GM12878 (cell line): ENCODE measurements around the gene FOSL1. TPM values are rescaled to one million over a fixed set of nuclear protein-coding genes. Genes with fewer than 3 reads are reported as not detected.

Experiments
- ATAC-seq: fragments of 200-7000 bp; cut with Tn5 transposase; 3 replicates; pipeline ENCODE4 v1.9.1; 2020; ENCODE audit warnings: mild to moderate bottlenecking, moderate library complexity
- BruUV-seq: library from RNA; stranded (reverse); fragments of 400-500 nt; replicated peaks from 2 replicates; lab custom pipeline; 2021; lab: Mats Ljungman, UMichigan
- CTCF ChIA-PET: fragments of 300-600 bp; sonication (Branson Sonifier 250); formaldehyde crosslinking; extraction: SDS; loops from one replicate; lab custom pipeline; 2021; ENCODE audit warnings: inconsistent platforms; lab: Yijun Ruan, JAX
- POLR2A ChIA-PET: fragments of 350-600 bp; formaldehyde crosslinking; extraction: SDS; loops from one replicate; lab custom pipeline; 2021; ENCODE audit warnings: inconsistent platforms; lab: Charles Lee
- RAD21 ChIA-PET: fragments of 300-600 bp; sonication (Branson Sonifier 250); formaldehyde crosslinking; loops from one replicate; lab custom pipeline; 2023; ENCODE audit warnings: antibody characterized with exemption; ENCODE audit not compliant: unreplicated experiment; lab: Charles Lee
- SMC1A ChIA-PET: fragments of 300-600 bp; sonication (Branson Sonifier 250); formaldehyde crosslinking; loops from one replicate; lab custom pipeline; 2023; ENCODE audit not compliant: unreplicated experiment, uncharacterized antibody; lab: Charles Lee
- DNase-seq: peaks from one replicate; pipeline ENCODE4 v3.0.0-alpha.2; 2011; ENCODE audit warnings: low read depth, low spot score
- FAIRE-seq: peaks from 3 replicates; lab custom pipeline; 2011; peaks lifted over from hg19 to GRCh38; lab: Jason Lieb, UNC
- H2AFZ ChIP-seq: 2 replicates; pipeline ENCODE4 v1.6.0; 2011; ENCODE audit warnings: low read depth, low read length, control low read depth; ENCODE audit not compliant: control insufficient read depth
- H3K27ac ChIP-seq: 2 replicates; pipeline ENCODE4 v1.5.1; 2011; ENCODE audit warnings: control low read depth; ENCODE audit not compliant: control insufficient read depth, insufficient read depth
- H3K27me3 ChIP-seq, 2 experiments: replicated peaks in 1 of 2; 2 replicates each; pipeline versions ENCODE4 v1.6.0 to v1.6.1; 2011; ENCODE audit warnings: low read length in 1 of 2; ENCODE audit not compliant: control insufficient read depth in 2 of 2, insufficient read depth in 2 of 2
- H3K36me3 ChIP-seq, 2 experiments: 2 replicates each; pipeline ENCODE4 v1.5.1; 2011; ENCODE audit warnings: low read length in 1 of 2; ENCODE audit not compliant: control insufficient read depth in 2 of 2, insufficient read depth in 2 of 2
- H3K4me1 ChIP-seq: 2 replicates; pipeline ENCODE4 v1.6.1; 2011; ENCODE audit warnings: mild to moderate bottlenecking, low read length, moderate library complexity, mixed read lengths; ENCODE audit not compliant: control insufficient read depth, insufficient read depth
- H3K4me2 ChIP-seq: 2 replicates; pipeline ENCODE4 v1.6.0; 2011; ENCODE audit warnings: control low read depth; ENCODE audit not compliant: control insufficient read depth, insufficient read depth
- H3K4me3 ChIP-seq: fragments of 200-600 bp; sonication (generic); 2 replicates; pipeline ENCODE4 v1.5.1; 2016
- H3K79me2 ChIP-seq: 2 replicates; pipeline ENCODE4 v1.6.0; 2011; ENCODE audit warnings: low read length; ENCODE audit not compliant: control insufficient read depth, insufficient read depth
- H3K9ac ChIP-seq: 2 replicates; pipeline ENCODE4 v1.8.0; 2011; ENCODE audit warnings: low read length, control low read depth, mixed read lengths; ENCODE audit not compliant: control insufficient read depth, insufficient read depth
- H3K9me3 ChIP-seq: replicated peaks from 3 replicates; pipeline ENCODE4 v1.5.1; 2011; ENCODE audit warnings: mild to moderate bottlenecking, low read length; ENCODE audit not compliant: control insufficient read depth, insufficient read depth
- H4K20me1 ChIP-seq: 2 replicates; pipeline ENCODE4 v1.6.0; 2011; ENCODE audit not compliant: control insufficient read depth, insufficient read depth
- ATF2 ChIP-seq: IDR thresholded peaks from 2 replicates; pipeline ENCODE4 v1.6.1; 2012; ENCODE audit warnings: low read length, inconsistent platforms
- CEBPB ChIP-seq, 2 experiments: fragments of 150-350 bp in 1 of 2; IDR thresholded peaks; 2 replicates each; pipeline ENCODE4 v1.6.1; 2012 to 2014; ENCODE audit warnings: low read depth in 2 of 2, low read length in 2 of 2, borderline replicate concordance in 1 of 2, inconsistent platforms in 1 of 2
- CHD4 ChIP-seq: fragments of 200-600 bp; sonication (generic); IDR thresholded peaks from 2 replicates; pipeline ENCODE4 v1.6.1; 2016; ENCODE audit warnings: mild to moderate bottlenecking
- ELK1 ChIP-seq: IDR thresholded peaks from 2 replicates; pipeline ENCODE4 v1.6.1; 2012; ENCODE audit warnings: low read depth, low read length, improper control_type of control experiment
- EP300 ChIP-seq, 2 experiments: fragments of 150-350 bp in 1 of 2; IDR thresholded peaks; 2 replicates each; pipeline ENCODE4 v1.6.1; 2011 to 2012; ENCODE audit warnings: low read depth in 2 of 2, low read length in 2 of 2, borderline replicate concordance in 1 of 2, improper control_type of control experiment in 1 of 2, inconsistent platforms in 1 of 2; ENCODE audit not compliant: control insufficient read depth in 1 of 2
- HDGF ChIP-seq: fragments of 450-650 bp; IDR thresholded peaks from 2 replicates; pipeline ENCODE4 v1.6.1; 2016; ENCODE audit warnings: antibody characterized with exemption
- IKZF1 ChIP-seq: fragments of 450-650 bp; conservative IDR thresholded peaks from 2 replicates; pipeline ENCODE4 v1.6.1; 2017; ENCODE audit warnings: antibody characterized with exemption, mild to moderate bottlenecking
- IRF4 ChIP-seq: IDR thresholded peaks from 2 replicates; pipeline ENCODE4 v1.6.1; 2011; ENCODE audit warnings: low read depth, low read length
- KLF5 ChIP-seq: fragments of 450-650 bp; IDR thresholded peaks from 2 replicates; pipeline ENCODE4 v1.6.1; 2014; ENCODE audit warnings: mild to moderate bottlenecking; ENCODE audit not compliant: partially characterized antibody
- NBN ChIP-seq: fragments of 450-650 bp; IDR thresholded peaks from 2 replicates; pipeline ENCODE4 v1.6.1; 2016
- NFXL1 ChIP-seq: fragments of 450-650 bp; IDR thresholded peaks from 2 replicates; pipeline ENCODE4 v1.6.1; 2017; ENCODE audit warnings: antibody characterized with exemption, mild to moderate bottlenecking, borderline replicate concordance
- NR2F1 ChIP-seq: fragments of 450-650 bp; conservative IDR thresholded peaks from 2 replicates; pipeline ENCODE4 v1.6.1; 2017; ENCODE audit warnings: mild to moderate bottlenecking
- PKNOX1 ChIP-seq: fragments of 450-650 bp; IDR thresholded peaks from 2 replicates; pipeline ENCODE4 v1.6.1; 2016; ENCODE audit warnings: mild to moderate bottlenecking
- POLR2A ChIP-seq: IDR thresholded peaks from 2 replicates; pipeline ENCODE4 v1.6.1; 2011; ENCODE audit warnings: low read depth, mild to moderate bottlenecking, low read length
- RFX5 ChIP-seq: IDR thresholded peaks from 2 replicates; pipeline ENCODE4 v1.6.1; 2011; ENCODE audit warnings: low read depth, low read length, improper control_type of control experiment
- SMAD5 ChIP-seq: IDR thresholded peaks from 2 replicates; pipeline ENCODE4 v1.6.1; 2016; ENCODE audit warnings: antibody characterized with exemption, low read depth
- TBL1XR1 ChIP-seq: IDR thresholded peaks from 2 replicates; pipeline ENCODE4 v1.6.1; 2012; ENCODE audit warnings: low read depth, low read length, improper control_type of control experiment
- USF1 ChIP-seq: IDR thresholded peaks from 2 replicates; pipeline ENCODE4 v1.6.1; 2011; ENCODE audit warnings: borderline replicate concordance, low read depth, mild to moderate bottlenecking, moderate library complexity, mixed read lengths, low read length; ENCODE audit not compliant: insufficient read depth; ENCODE audit errors: extremely low read length
- ZSCAN29 ChIP-seq: fragments of 450-650 bp; IDR thresholded peaks from 2 replicates; pipeline ENCODE4 v1.6.1; 2017; ENCODE audit warnings: mild to moderate bottlenecking, moderate library complexity
- WGBS: methylation state at CpG from one replicate; pipeline ENCODE4 v1.1.6; 2016; ENCODE audit warnings: low lambda C conversion rate; ENCODE audit not compliant: insufficient replicate concordance, insufficient coverage; ENCODE audit errors: missing lambda C conversion rate; 5-methylcytosine and 5-hydroxymethylcytosine counted together
- in situ Hi-C: fragments of 300-500 bp; cut with MboI; formaldehyde crosslinking; loops from 9 replicates; pipeline ENCODE4 v1.14.3; 2018; ENCODE audit warnings: mixed read lengths
- intact Hi-C: fragments of 100-400 bp; cut with micrococcal nuclease; formaldehyde crosslinking; loops from one replicate; pipeline ENCODE4 v1.14.2; 2022; ENCODE audit not compliant: unreplicated experiment
- polyA plus RNA-seq, 11 experiments: library from polyadenylated mRNA; depleted of rRNA in 4 of 11; unstranded in 6 of 11; stranded (reverse) in 5 of 11; fragments of >200 nt; fragmentation: Nextera tagmentation in 4 of 11; fragmentation: Illumina TruSeq in 1 of 11; extraction: Ambion mirVana in 4 of 11; extraction: Trizol in 1 of 11; gene quantifications; 1 replicate in 1 of 11; 2 replicates in 10 of 11; pipeline versions ENCODE4 v1.2.1 to v1.2.3, GENCODE V29; 2011 to 2016; ENCODE audit warnings: inconsistent platforms in 2 of 11, missing spikeins in 2 of 11, low read depth in 1 of 11
- total RNA-seq, 4 experiments: library from RNA; depleted of rRNA in 3 of 4; stranded (reverse); fragments of >200 nt in 3 of 4; fragmentation: Illumina TruSeq in 1 of 4; extraction: Trizol in 1 of 4; gene quantifications; 2 replicates each; pipeline versions ENCODE4 v1.2.1 to v1.2.3, GENCODE V29; 2013 to 2021

The FOSL1 gene
- total and polyA plus RNA-seq, 10 of the 15 experiments (the other 5 are each of a cell fraction or from before 2014, with no cell fraction given): 0.82 to 5.4 (median 2.1) TPM

- ATAC-seq: peak; percentile 69
- peak; percentile 83 for DNase-seq
- Histone ChIP-seq H3K4me2 (peak within 1 kb of the TSS; percentile 88), H3K27me3 (no peaks in the 10 kb centered on the region), H3K9me3 (no peaks in the 10 kb centered on the region), H3K4me3 (peak within 1 kb of the TSS; percentile 90), H3K79me2 (peaks cover 48% of the 10 kb centered on the region), H3K9ac (peak within 1 kb of the TSS; percentile 73), H3K4me1 (peaks cover 29% of the 10 kb centered on the region), H2AFZ (peak within 1 kb of the TSS; percentile 97), H3K27ac (peak within 1 kb of the TSS; percentile 84), H4K20me1 (no peaks in the 10 kb centered on the region), H3K36me3 (peaks cover 12 to 21% of the 10 kb centered on the region in 2 experiments)
- POLR2A ChIA-PET: interaction anchor here (0.5 to 7.4 kb wide), 35 partner anchors 9 to 1141 kb away, joined by 3 to 155 read pairs (median 5); partner anchors contain the start of genes BANF1, C11orf68, CFL1 and EIF1AD
- in situ Hi-C loops (no loop called here), intact Hi-C loops (loop anchor here (1.0 to 2.0 kb wide), 3 partner anchors 29 to 101 kb away; partner anchors contain the start of genes CFL1 and SART1)
- BruUV-seq: no TSS peak
- SMC1A ChIA-PET: interaction anchor here (0.6 to 6.7 kb wide), 12 partner anchors 12 to 273 kb away, joined by 3 to 52 read pairs (median 8); partner anchors contain the start of genes CFL1, FOSL1, KAT5 and MUS81
- RAD21 ChIA-PET: interaction anchor here (0.6 to 8.0 kb wide), 22 partner anchors 10 to 247 kb away, joined by 3 to 76 read pairs (median 4); partner anchors contain the start of genes BANF1, CFL1, EIF1AD and KAT5
- WGBS: under 1% methylated on average over 46 of the region's 57 CpGs
- peak; percentile 13 for FAIRE-seq
- CTCF ChIA-PET: interaction anchor here (0.6 to 11.0 kb wide), 24 partner anchors 11 to 274 kb away, joined by 3 to 167 read pairs (median 6); partner anchors contain the start of genes CFL1, FOSL1, MUS81 and SART1
- TF ChIP-seq CHD4 (no peak), KLF5 (peak; percentile 36), IKZF1 (peak; percentile 88), PKNOX1 (peak; percentile 73), CEBPB (IDR thresholded peaks at IDR 0.05; ENCODE audit: borderline replicate concordance in 1 of 2, low read depth in 2 of 2, low read length in 2 of 2) (no peak), SMAD5 (no peak; the same call in 1 of the 2 replicates), USF1 (no peak), TBL1XR1 (no peak; the same call in 1 of the 2 replicates), ZSCAN29 (no peak), ATF2 (no peak), ELK1 (peak; percentile 92), POLR2A (peak; percentile 96), IRF4 (no peak), NFXL1 (no peak; the same call in 1 of the 2 replicates), EP300 (IDR thresholded peaks at IDR 0.05; ENCODE audit: borderline replicate concordance in 1 of 2, control insufficient read depth in 1 of 2, low read depth in 2 of 2, low read length in 2 of 2) (peak in 1 of 2 experiments; percentile 46; a peak in 1 of 4 replicates), RFX5 (no peak), NR2F1 (0 out of 2 replicates have a peak, but pooled peaks have one; percentile 10), NBN (peak; percentile 86), HDGF (peak; percentile 47; the same call in 1 of the 2 replicates)
These were observed 11.9 kb downstream of the FOSL1 start, which contains the start of gene FIBP for GRCh38 chr11:65888163-65888814. TSS of gene FIBP (minus strand) at chr11:65888471. CDS start at chr11:65888418, 53 bp downstream.
